ENCODE measurements around the gene IFT80.
"Not testable (repeated sequence)": the region's sequence is repeated elsewhere in the genome, so short reads cannot be mapped to it uniquely, and the experiment has no call there.

IFT80 gene

GRCh38 chr3:160245261-160245800, 153.7 kb downstream of the IFT80 start:
- TF ChIP-seq POLR2AphosphoS5 (IDR thresholded peaks at IDR 0.05; ENCODE audit: low read depth, low read length) (no peak), POLR2A (IDR thresholded peaks at IDR 0.05; ENCODE audit: low read depth, low read length) (no peak), TAF1 (IDR thresholded peaks at IDR 0.05; ENCODE audit: borderline replicate concordance, low read depth, low read length) (no peak)
- FAIRE-seq (no peak), DNase-seq (ENCODE audit: insufficient read length) (no peak)

- not testable (repeated sequence) for DNase-seq (ENCODE audit: insufficient read length); FAIRE-seq
These were observed 158.3 kb downstream of the IFT80 start for GRCh38 chr3:160240719-160241118.

- TF ChIP-seq POLR2AphosphoS5 (IDR thresholded peaks at IDR 0.05; ENCODE audit: low read depth, low read length): no peak
- TF ChIP-seq TAF1 (IDR thresholded peaks at IDR 0.05; ENCODE audit: borderline replicate concordance, low read depth, low read length): no peak
- TF ChIP-seq POLR2A (IDR thresholded peaks at IDR 0.05; ENCODE audit: low read depth, low read length): no peak
- no peak for FAIRE-seq
- no peak for DNase-seq (ENCODE audit: insufficient read length)
These were observed 167.0 kb downstream of the IFT80 start for GRCh38 chr3:160232014-160232413.

GRCh38 chr3:160227419-160227818, 171.6 kb downstream of the IFT80 start:
- TF ChIP-seq POLR2A (IDR thresholded peaks at IDR 0.05; ENCODE audit: low read depth, low read length): no peak
- TF ChIP-seq TAF1 (IDR thresholded peaks at IDR 0.05; ENCODE audit: borderline replicate concordance, low read depth, low read length): no peak
- no peak for TF ChIP-seq POLR2AphosphoS5 (IDR thresholded peaks at IDR 0.05; ENCODE audit: low read depth, low read length)
- no peak for FAIRE-seq
- no peak for DNase-seq (ENCODE audit: insufficient read length)

GRCh38 chr3:160226026-160226907, 172.8 kb downstream of the IFT80 start:
- TF ChIP-seq TAF1 (IDR thresholded peaks at IDR 0.05; ENCODE audit: borderline replicate concordance, low read depth, low read length) (no peak), POLR2A (IDR thresholded peaks at IDR 0.05; ENCODE audit: low read depth, low read length) (no peak), POLR2AphosphoS5 (IDR thresholded peaks at IDR 0.05; ENCODE audit: low read depth, low read length) (no peak)
- DNase-seq (ENCODE audit: insufficient read length): peak; percentile 7
- no peak for FAIRE-seq

GRCh38 chr3:160225176-160226025, 173.6 kb downstream of the IFT80 start, which contains the start of gene C3orf80:
C3orf80 (plus strand) TSS chr3:160225422; CDS start chr3:160225636, 214 bp downstream.
- TF ChIP-seq TAF1 (IDR thresholded peaks at IDR 0.05; ENCODE audit: borderline replicate concordance, low read depth, low read length) (no peak), POLR2A (IDR thresholded peaks at IDR 0.05; ENCODE audit: low read depth, low read length) (no peak), POLR2AphosphoS5 (IDR thresholded peaks at IDR 0.05; ENCODE audit: low read depth, low read length) (no peak)
- FAIRE-seq (peak; percentile 70), DNase-seq (ENCODE audit: insufficient read length) (peak; percentile 42)

- DNase-seq (ENCODE audit: insufficient read length) (no peak), FAIRE-seq (peak; percentile 40)
- TF ChIP-seq POLR2A (IDR thresholded peaks at IDR 0.05; ENCODE audit: low read depth, low read length) (no peak), POLR2AphosphoS5 (IDR thresholded peaks at IDR 0.05; ENCODE audit: low read depth, low read length) (no peak), TAF1 (IDR thresholded peaks at IDR 0.05; ENCODE audit: borderline replicate concordance, low read depth, low read length) (no peak)
These were observed 174.2 kb downstream of the IFT80 start for GRCh38 chr3:160224811-160225175.

- DNase-seq (ENCODE audit: insufficient read length): no peak
- no peak for TF ChIP-seq POLR2AphosphoS5 (IDR thresholded peaks at IDR 0.05; ENCODE audit: low read depth, low read length)
- TF ChIP-seq POLR2A (IDR thresholded peaks at IDR 0.05; ENCODE audit: low read depth, low read length): no peak
- no peak for TF ChIP-seq TAF1 (IDR thresholded peaks at IDR 0.05; ENCODE audit: borderline replicate concordance, low read depth, low read length)
- FAIRE-seq: peak; percentile 86
These were observed 174.8 kb downstream of the IFT80 start for GRCh38 chr3:160224256-160224655.

GRCh38 chr3:160221019-160221418, 178.0 kb downstream of the IFT80 start:
- no peak for FAIRE-seq
- DNase-seq (ENCODE audit: insufficient read length): no peak
- TF ChIP-seq POLR2A (IDR thresholded peaks at IDR 0.05; ENCODE audit: low read depth, low read length): no peak
- no peak for TF ChIP-seq TAF1 (IDR thresholded peaks at IDR 0.05; ENCODE audit: borderline replicate concordance, low read depth, low read length)
- no peak for TF ChIP-seq POLR2AphosphoS5 (IDR thresholded peaks at IDR 0.05; ENCODE audit: low read depth, low read length)

- TF ChIP-seq POLR2AphosphoS5 (IDR thresholded peaks at IDR 0.05; ENCODE audit: low read depth, low read length) (no peak), TAF1 (IDR thresholded peaks at IDR 0.05; ENCODE audit: borderline replicate concordance, low read depth, low read length) (no peak), POLR2A (IDR thresholded peaks at IDR 0.05; ENCODE audit: low read depth, low read length) (no peak)
- FAIRE-seq (no peak), DNase-seq (ENCODE audit: insufficient read length) (no peak)
These were observed 179.0 kb downstream of the IFT80 start for GRCh38 chr3:160220038-160220437.

- TF ChIP-seq POLR2AphosphoS5 (IDR thresholded peaks at IDR 0.05; ENCODE audit: low read depth, low read length) (no peak), TAF1 (IDR thresholded peaks at IDR 0.05; ENCODE audit: borderline replicate concordance, low read depth, low read length) (no peak), POLR2A (IDR thresholded peaks at IDR 0.05; ENCODE audit: low read depth, low read length) (no peak)
These were observed 180.9 kb downstream of the IFT80 start for GRCh38 chr3:160218136-160218535.

More at GRCh38 chr3:160218136-160218535, 180.9 kb downstream of the IFT80 start:
- FAIRE-seq (no peak), DNase-seq (ENCODE audit: insufficient read length) (no peak)

Measured in GM12892 (cell line).